WTC11 (cell line): ENCODE data around the gene TNNT1. TPM values are rescaled to one million over a fixed set of nuclear protein-coding genes. Genes with fewer than 3 reads are reported as not detected.

Experiments
- ATAC-seq: fragments of 200-7000 bp; cut with Tn5 transposase; 2 replicates; pipeline ENCODE4 v1.10.0; 2021; ENCODE audit warnings: mild to moderate bottlenecking, moderate library complexity
- CTCF ChIA-PET: fragments of 300-600 bp; sonication (Branson Sonifier 250); formaldehyde crosslinking; loops from one replicate; lab custom pipeline; 2021; ENCODE audit warnings: antibody characterized with exemption; lab: Charles Lee
- POLR2A ChIA-PET: fragments of 350-600 bp; sonication (Branson Sonifier 250); formaldehyde crosslinking; loops from one replicate; lab custom pipeline; 2021; ENCODE audit warnings: antibody characterized with exemption; lab: Charles Lee
- DNase-seq: peaks from one replicate; pipeline ENCODE4 v3.0.0; 2021; ENCODE audit warnings: low spot score
- H3K27ac Mint-ChIP-seq: 2 replicates; pipeline ENCODE4 v1.8.0; 2021; ENCODE audit warnings: mixed read lengths
- H3K27me3 Mint-ChIP-seq: 2 replicates; pipeline ENCODE4 v1.8.0; 2021; ENCODE audit warnings: low read depth, mild to moderate bottlenecking, moderate library complexity, mixed read lengths
- H3K36me3 Mint-ChIP-seq: 2 replicates; pipeline ENCODE4 v1.8.0; 2021; ENCODE audit warnings: mixed read lengths
- H3K4me1 Mint-ChIP-seq: 2 replicates; pipeline ENCODE4 v1.8.0; 2022; ENCODE audit warnings: mixed read lengths
- H3K4me3 Mint-ChIP-seq: 2 replicates; pipeline ENCODE4 v1.8.0; 2021; ENCODE audit warnings: mild to moderate bottlenecking, moderate library complexity, mixed read lengths
- H3K9me3 Mint-ChIP-seq: 2 replicates; pipeline ENCODE4 v1.8.0; 2021; ENCODE audit warnings: mixed read lengths
- ATF3 ChIP-seq: sonication (generic); formaldehyde crosslinking; conservative IDR thresholded peaks from 2 replicates; pipeline ENCODE4 v1.8.1; 2022; ENCODE audit warnings: mild to moderate bottlenecking, missing genetic modification reagents
- CBFB ChIP-seq: sonication (generic); formaldehyde crosslinking; IDR thresholded peaks from 2 replicates; pipeline ENCODE4 v1.8.1; 2022; ENCODE audit warnings: mild to moderate bottlenecking, low read depth, missing genetic modification reagents
- FOXP4 ChIP-seq: sonication (generic); formaldehyde crosslinking; IDR thresholded peaks from 2 replicates; pipeline ENCODE4 v1.8.0; 2022; ENCODE audit warnings: mild to moderate bottlenecking, missing genetic modification reagents
- MAX ChIP-seq: sonication (generic); formaldehyde crosslinking; IDR thresholded peaks from 2 replicates; pipeline ENCODE4 v1.8.0; 2022; ENCODE audit warnings: mild to moderate bottlenecking, missing genetic modification reagents
- OVOL2 ChIP-seq: fragments of 250-450 bp; sonication (Bioruptor Pico); IDR thresholded peaks from 2 replicates; pipeline ENCODE4 v1.9.0; 2021; ENCODE audit warnings: mild to moderate bottlenecking, borderline replicate concordance
- USF1 ChIP-seq: sonication (generic); formaldehyde crosslinking; IDR thresholded peaks from 2 replicates; pipeline ENCODE4 v1.8.0; 2022; ENCODE audit warnings: mild to moderate bottlenecking, missing genetic modification reagents
- USF2 ChIP-seq: sonication (generic); formaldehyde crosslinking; IDR thresholded peaks from 2 replicates; pipeline ENCODE4 v1.8.1; 2023; ENCODE audit warnings: mild to moderate bottlenecking, missing genetic modification reagents, moderate library complexity
- ZNF121 ChIP-seq: sonication (generic); formaldehyde crosslinking; IDR thresholded peaks from 2 replicates; pipeline ENCODE4 v1.8.0; 2023; ENCODE audit warnings: missing genetic modification reagents
- ZNF232 ChIP-seq: sonication (generic); formaldehyde crosslinking; IDR thresholded peaks from 2 replicates; pipeline ENCODE4 v1.8.0; 2022; ENCODE audit warnings: mild to moderate bottlenecking, missing genetic modification reagents
- ZNF423 ChIP-seq: fragments of 250-450 bp; sonication (Bioruptor Pico); IDR thresholded peaks from 2 replicates; pipeline ENCODE4 v2.1.2; 2022; ENCODE audit warnings: mild to moderate bottlenecking, moderate library complexity
- ZNF512 ChIP-seq: sonication (generic); formaldehyde crosslinking; IDR thresholded peaks from 2 replicates; pipeline ENCODE4 v1.8.1; 2022; ENCODE audit warnings: missing genetic modification reagents, borderline replicate concordance
- total RNA-seq: library from RNA; stranded (reverse); gene quantifications from 3 replicates; pipeline ENCODE4 v1.2.3, GENCODE V29; 2021

Gene TNNT1
- total RNA-seq, 1 experiment from 2014 or later = 50.6 TPM

GRCh38 chr19:55094456-55095259 lies 54.3 kb downstream of the TNNT1 start:
- Mint-ChIP-seq H3K4me1 (peaks cover 11% of the 10 kb centered on the region), H3K27me3 (no peaks in the 10 kb centered on the region; the same call in 1 of the 2 replicates), H3K9me3 (no peaks in the 10 kb centered on the region), H3K4me3 (peak overlapping the region; percentile 30), H3K27ac (peak overlapping the region; percentile 77), H3K36me3 (peaks cover 13% of the 10 kb centered on the region)
- DNase-seq (peak; percentile 82), ATAC-seq (0 out of 2 replicates have a peak, but pooled peaks have one; percentile 4)
- POLR2A ChIA-PET = interaction anchor here (0.8 to 1.6 kb wide), 2 partner anchors 23 to 213 kb away, joined by 3 to 7 read pairs; partner anchors contain the start of gene PPP1R12C
- CTCF ChIA-PET = interaction anchor here (0.7 to 2.9 kb wide), 13 partner anchors 9 to 530 kb away, joined by 3 to 23 read pairs (median 3); partner anchors contain the start of genes DNAAF3 and ZNF784
- TF ChIP-seq ZNF121 (CRISPR knock-in tag) (no peak), ZNF423 (CRISPR knock-in tag) (no peak), ZNF512 (CRISPR knock-in tag) (no peak), MAX (CRISPR knock-in tag) (0 out of 2 replicates have a peak, but pooled peaks have one; percentile 25), OVOL2 (CRISPR knock-in tag) (no peak)

- DNase-seq = peak; percentile 78
- H3K36me3 Mint-ChIP-seq = peaks cover 15% of the 10 kb centered on the region
Observed at GRCh38 chr19:55092423-55093318, 56.3 kb downstream of the TNNT1 start.

More at GRCh38 chr19:55092423-55093318, 56.3 kb downstream of the TNNT1 start:
- Mint-ChIP-seq H3K27ac (no peak overlapping the region), H3K4me1 (peaks cover 29% of the 10 kb centered on the region), H3K9me3 (no peaks in the 10 kb centered on the region), H3K27me3 (peaks cover 8% of the 10 kb centered on the region), H3K4me3 (peak overlapping the region; percentile 58)
- CTCF ChIA-PET = interaction anchor here (0.7 to 1.4 kb wide), 2 partner anchors 68 to 74 kb away, joined by 3 to 4 read pairs; partner anchors contain the start of gene DNAAF3
- ATAC-seq = peak; percentile 42
- POLR2A ChIA-PET = no interaction called here
- TF ChIP-seq OVOL2 (CRISPR knock-in tag) = no peak
- 0 out of 2 replicates have a peak, but pooled peaks have one; percentile 15 for TF ChIP-seq CBFB
- TF ChIP-seq ATF3 = no peak
- 0 out of 2 replicates have a peak, but pooled peaks have one; percentile 23 for TF ChIP-seq FOXP4 (CRISPR knock-in tag)
- TF ChIP-seq USF2 = peak; percentile 32; the same call in 1 of the 2 replicates
- TF ChIP-seq USF1 = peak; percentile 22; the same call in 1 of the 2 replicates
- TF ChIP-seq ZNF232 (CRISPR knock-in tag) = 0 out of 2 replicates have a peak, but pooled peaks have one; percentile 48
